H9 (cell line): ENCODE data around the gene CTAGE8. TPM values are rescaled to one million over a fixed set of nuclear protein-coding genes. Genes with fewer than 3 reads are reported as not detected.
"Not testable (repeated sequence)": the region's sequence is repeated elsewhere in the genome, so short reads cannot be mapped to it uniquely, and the experiment has no call there.

ENCODE experiments used
- DNase-seq: peaks from one replicate; pipeline ENCODE4 v3.0.0-alpha.2; 2017
- H2AFZ ChIP-seq: one replicate; pipeline ENCODE4 v1.6.1; 2013; ENCODE audit warnings: mild to moderate bottlenecking, low read length, control low read depth, moderate library complexity
- H2AK5ac ChIP-seq: 2 replicates; pipeline ENCODE4 v1.6.1; 2013; ENCODE audit warnings: low read length, control low read depth, mixed read lengths; ENCODE audit not compliant: insufficient read length
- H2BK120ac ChIP-seq: one replicate; pipeline ENCODE4 v1.6.1; 2013; ENCODE audit warnings: low read depth, mild to moderate bottlenecking, low read length, control low read depth, inconsistent platforms; ENCODE audit not compliant: poor library complexity, severe bottlenecking
- H2BK12ac ChIP-seq: 2 replicates; pipeline ENCODE4 v1.6.1; 2013; ENCODE audit warnings: low read length, control low read depth, mixed read lengths, low read depth; ENCODE audit not compliant: insufficient read length
- H2BK15ac ChIP-seq: 2 replicates; pipeline ENCODE4 v1.6.1; 2013; ENCODE audit warnings: low read depth, low read length, control low read depth
- H2BK20ac ChIP-seq: one replicate; pipeline ENCODE4 v1.6.1; 2013; ENCODE audit warnings: low read depth, mild to moderate bottlenecking, low read length, control low read depth, inconsistent platforms; ENCODE audit not compliant: poor library complexity, severe bottlenecking
- H2BK5ac ChIP-seq: 2 replicates; pipeline ENCODE4 v1.6.1; 2013; ENCODE audit warnings: low read length, control low read depth, mixed read lengths; ENCODE audit not compliant: insufficient read length
- H3K14ac ChIP-seq: 2 replicates; pipeline ENCODE4 v1.6.1; 2013; ENCODE audit warnings: low read length, control low read depth; ENCODE audit not compliant: insufficient read depth
- H3K18ac ChIP-seq: 2 replicates; pipeline ENCODE4 v1.6.1; 2013; ENCODE audit warnings: low read depth, mild to moderate bottlenecking, mixed read lengths, low read length, control low read depth; ENCODE audit not compliant: insufficient read length
- H3K23ac ChIP-seq: 2 replicates; pipeline ENCODE4 v1.6.1; 2013; ENCODE audit warnings: low read length, control low read depth, mixed read lengths, low read depth; ENCODE audit not compliant: insufficient read length
- H3K23me2 ChIP-seq: 2 replicates; pipeline ENCODE4 v1.6.1; 2013; ENCODE audit warnings: low read depth, mild to moderate bottlenecking, mixed read lengths, low read length, control low read depth; ENCODE audit not compliant: insufficient read length, poor library complexity, severe bottlenecking
- H3K27ac ChIP-seq: 2 replicates; pipeline ENCODE4 v1.5.1; 2013; ENCODE audit warnings: low read length, control low read depth, mixed read lengths, low read depth; ENCODE audit not compliant: insufficient read length
- H3K27me3 ChIP-seq: 2 replicates; pipeline ENCODE4 v1.6.1; 2013; ENCODE audit warnings: low read length, control low read depth, inconsistent platforms; ENCODE audit not compliant: insufficient read depth
- H3K4ac ChIP-seq: 2 replicates; pipeline ENCODE4 v1.6.1; 2013; ENCODE audit warnings: low read depth, mild to moderate bottlenecking, control low read depth, inconsistent platforms, low read length, moderate library complexity
- H3K4me1 ChIP-seq: 2 replicates; pipeline ENCODE4 v1.6.1; 2013; ENCODE audit warnings: low read length, control low read depth, inconsistent platforms; ENCODE audit not compliant: insufficient read depth
- H3K4me2 ChIP-seq: 2 replicates; pipeline ENCODE4 v1.6.1; 2013; ENCODE audit warnings: low read length, control low read depth, mixed read lengths; ENCODE audit not compliant: insufficient read length, insufficient read depth
- H3K56ac ChIP-seq: 2 replicates; pipeline ENCODE4 v1.6.1; 2013; ENCODE audit warnings: low read depth, mild to moderate bottlenecking, mixed read lengths, low read length, control low read depth; ENCODE audit not compliant: insufficient read length
- H3K79me1 ChIP-seq: 2 replicates; pipeline ENCODE4 v1.6.1; 2013; ENCODE audit warnings: low read depth, mild to moderate bottlenecking, moderate library complexity, low read length, control low read depth, inconsistent platforms; ENCODE audit not compliant: insufficient read depth, poor library complexity, severe bottlenecking
- H3K79me2 ChIP-seq: 2 replicates; pipeline ENCODE4 v1.6.1; 2013; ENCODE audit warnings: low read length, control low read depth, inconsistent platforms; ENCODE audit not compliant: insufficient read depth
- H3K9ac ChIP-seq: 2 replicates; pipeline ENCODE4 v1.6.1; 2013; ENCODE audit warnings: low read length, control low read depth, mixed read lengths; ENCODE audit not compliant: insufficient read length; ENCODE audit errors: extremely low read depth
- H3K9me3 ChIP-seq: one replicate; pipeline ENCODE4 v1.6.1; 2013; ENCODE audit warnings: low read depth, low read length, inconsistent platforms; ENCODE audit not compliant: control insufficient read depth
- H3T11ph ChIP-seq: one replicate; pipeline ENCODE4 v1.6.1; 2013; ENCODE audit warnings: mild to moderate bottlenecking, low read length, control low read depth, inconsistent platforms
- H4K20me1 ChIP-seq: one replicate; pipeline ENCODE4 v1.6.1; 2013; ENCODE audit not compliant: control insufficient read depth, insufficient read length, insufficient read depth
- H4K5ac ChIP-seq: 2 replicates; pipeline ENCODE4 v1.6.1; 2013; ENCODE audit warnings: low read depth, mild to moderate bottlenecking, mixed read lengths, low read length, control low read depth; ENCODE audit not compliant: insufficient read length
- H4K8ac ChIP-seq: replicated peaks from 2 replicates; pipeline ENCODE4 v1.6.1; 2013; ENCODE audit warnings: low read length, control low read depth, mixed read lengths, low read depth; ENCODE audit not compliant: insufficient read length
- H4K91ac ChIP-seq: 2 replicates; pipeline ENCODE4 v1.6.1; 2013; ENCODE audit warnings: low read depth, mild to moderate bottlenecking, moderate library complexity, mixed read lengths, low read length, control low read depth; ENCODE audit not compliant: insufficient read length
- H3K27ac Mint-ChIP-seq, 3 experiments: 2 replicates in 2 of 3; 3 replicates in 1 of 3; pipeline ENCODE4 v1.8.0; 2020 to 2021; ENCODE audit warnings: mixed read lengths in 3 of 3, mild to moderate bottlenecking in 1 of 3, moderate library complexity in 1 of 3
- H3K27me3 Mint-ChIP-seq: 2 replicates; pipeline ENCODE4 v1.8.0; 2021; ENCODE audit warnings: low read depth, mild to moderate bottlenecking, moderate library complexity, mixed read lengths
- H3K36me3 Mint-ChIP-seq, 3 experiments: 2 replicates in 2 of 3; 3 replicates in 1 of 3; pipeline ENCODE4 v1.8.0; 2020 to 2021; ENCODE audit warnings: low read depth in 3 of 3, mixed read lengths in 3 of 3; ENCODE audit not compliant: insufficient read depth in 1 of 3
- H3K4me1 Mint-ChIP-seq, 2 experiments: 2 replicates each; pipeline ENCODE4 v1.8.0; 2020; ENCODE audit warnings: mixed read lengths in 2 of 2
- H3K4me3 Mint-ChIP-seq, 2 experiments: 2 replicates in 1 of 2; 3 replicates in 1 of 2; pipeline ENCODE4 v1.8.0; 2020 to 2021; ENCODE audit warnings: mild to moderate bottlenecking in 2 of 2, mixed read lengths in 2 of 2, moderate library complexity in 1 of 2
- H3K9me3 Mint-ChIP-seq, 2 experiments: 2 replicates in 1 of 2; 3 replicates in 1 of 2; pipeline ENCODE4 v1.8.0; 2020; ENCODE audit warnings: mild to moderate bottlenecking in 2 of 2, mixed read lengths in 2 of 2, moderate library complexity in 1 of 2
- WGBS: extraction: QIAGEN DNeasy Blood & Tissue Kit; methylation state at CpG from one replicate; pipeline ENCODE4 v1.1.7; 2013; ENCODE audit warnings: missing lambda C conversion rate, low lambda C conversion rate, mixed read lengths; ENCODE audit not compliant: insufficient read length; ENCODE audit errors: extremely low coverage; 5-methylcytosine and 5-hydroxymethylcytosine counted together
- total RNA-seq: library from RNA; stranded (reverse); gene quantifications from 2 replicates; pipeline ENCODE4 v1.2.1, GENCODE V29; 2021

CTAGE8 gene
- total RNA-seq, 1 experiment from 2014 or later, result 4.9 TPM

GRCh38 chr7:144309702-144310101 lies 40.6 kb upstream of the CTAGE8 start:
- not testable (repeated sequence) for H3K56ac ChIP-seq, H3K23me2 ChIP-seq, H3K23ac ChIP-seq, H3K4me2 ChIP-seq, H2BK120ac ChIP-seq, H3K9me3 ChIP-seq, H2AK5ac ChIP-seq, H3K9ac ChIP-seq, H3K27ac Mint-ChIP-seq, DNase-seq, H2BK15ac ChIP-seq, H3K4ac ChIP-seq, H3K79me2 ChIP-seq, H3K4me1 Mint-ChIP-seq, H3T11ph ChIP-seq, H3K27me3 Mint-ChIP-seq, H3K27me3 ChIP-seq, H3K9me3 Mint-ChIP-seq, H4K20me1 ChIP-seq, H4K8ac ChIP-seq, H2BK5ac ChIP-seq, H2AFZ ChIP-seq, H3K36me3 Mint-ChIP-seq, H2BK20ac ChIP-seq, H3K79me1 ChIP-seq, H3K4me1 ChIP-seq, H3K27ac ChIP-seq, H3K14ac ChIP-seq, H4K91ac ChIP-seq, H2BK12ac ChIP-seq, H3K4me3 Mint-ChIP-seq, H3K18ac ChIP-seq, H4K5ac ChIP-seq
- WGBS, result no CpG with 5 or more reads among the region's 2 CpGs

DNA sequence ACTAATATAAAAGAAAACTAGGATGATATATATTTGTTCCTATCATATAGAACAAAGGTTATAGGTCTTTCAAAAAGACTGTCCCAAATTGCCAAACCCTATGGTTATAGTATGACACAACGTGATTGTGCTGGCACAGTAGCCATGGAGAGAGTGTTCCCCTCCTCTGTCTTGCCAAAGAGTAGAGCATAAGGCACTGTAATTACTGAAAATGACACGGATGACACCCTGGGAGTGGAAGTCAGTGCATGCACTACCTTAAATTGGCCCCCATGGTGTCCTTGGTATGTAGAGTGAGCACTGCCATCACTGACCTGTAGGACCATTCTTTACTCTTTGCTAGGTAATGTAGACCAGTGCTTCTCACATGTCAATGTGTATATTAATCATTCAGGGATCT lies 36.1 kb upstream of the CTAGE8 start:
- H2BK20ac ChIP-seq, H3K23ac ChIP-seq, H3K23me2 ChIP-seq, H3K9me3 ChIP-seq, H2BK12ac ChIP-seq, H3T11ph ChIP-seq, H3K4me2 ChIP-seq, H3K4me1 Mint-ChIP-seq, H3K79me1 ChIP-seq, H2BK5ac ChIP-seq, H4K8ac ChIP-seq, H3K27ac ChIP-seq, H3K27me3 ChIP-seq, H3K56ac ChIP-seq, H3K4me3 Mint-ChIP-seq, H3K4me1 ChIP-seq, H3K27ac Mint-ChIP-seq, H3K14ac ChIP-seq, H3K9me3 Mint-ChIP-seq, H4K91ac ChIP-seq, H3K18ac ChIP-seq, H3K36me3 Mint-ChIP-seq, H3K79me2 ChIP-seq, H2BK120ac ChIP-seq, H2AFZ ChIP-seq, H3K9ac ChIP-seq, DNase-seq, H2AK5ac ChIP-seq, H4K20me1 ChIP-seq, H3K27me3 Mint-ChIP-seq, H4K5ac ChIP-seq, H3K4ac ChIP-seq, H2BK15ac ChIP-seq: not testable (repeated sequence)
- no CpG with 5 or more reads among the region's 2 CpGs for WGBS
